GM23248 (cell line): ENCODE results near the gene FGA.

Experiments
- EZH2 ChIP-seq: fragments of 200-600 bp; sonication (generic); IDR thresholded peaks from 2 replicates; pipeline ENCODE4 v1.6.1; 2018; ENCODE audit warnings: antibody characterized with exemption, mild to moderate bottlenecking; ENCODE audit not compliant: insufficient read depth, poor library complexity, severe bottlenecking
- EZH2phosphoT487 ChIP-seq: fragments of 200-600 bp; sonication (generic); IDR thresholded peaks from 2 replicates; pipeline ENCODE4 v1.6.1; 2018; ENCODE audit warnings: antibody characterized with exemption, moderate library complexity, mild to moderate bottlenecking, low read depth; ENCODE audit not compliant: insufficient read depth

GRCh38 chr4:154608361-154609252 lies 18.1 kb upstream of the FGA start:
- TF ChIP-seq EZH2phosphoT487 (no peak), EZH2 (no peak)
